ENCODE measurements around the gene KCNK17.

- TF ChIP-seq TAF1 (IDR thresholded peaks at IDR 0.05; ENCODE audit: borderline replicate concordance, low read depth, low read length) = no peak
- TF ChIP-seq POLR2AphosphoS5 (IDR thresholded peaks at IDR 0.05; ENCODE audit: low read depth, low read length) = no peak
- TF ChIP-seq POLR2A (IDR thresholded peaks at IDR 0.05; ENCODE audit: low read depth, low read length) = no peak
Measured at GRCh38 chr6:39328066-39328465, 13.8 kb upstream of the KCNK17 start.

All from GM12892 (cell line).